Tibial nerve (tissue), 4 donors: ENCODE measurements around the gene FSTL4.

Experiments
- CTCF ChIP-seq, 5 experiments: fragments of 200-600 bp in 3 of 5; fragments of 450-650 bp in 2 of 5; sonication (generic) in 3 of 5; IDR thresholded peaks; one replicate each; pipeline ENCODE4 v1.5.1; 2016 to 2019; ENCODE audit warnings: antibody characterized with exemption in 5 of 5, mild to moderate bottlenecking in 3 of 5, moderate library complexity in 2 of 5
- EP300 ChIP-seq, 2 donors: sonication (generic); formaldehyde crosslinking; IDR thresholded peaks; one replicate each; pipeline ENCODE4 v1.6.1; 2017; ENCODE audit warnings: antibody characterized with exemption in 2 of 2, mild to moderate bottlenecking in 1 of 2
- POLR2A ChIP-seq, 2 donors: fragments of 450-650 bp; IDR thresholded peaks; one replicate each; pipeline ENCODE4 v1.6.1; 2017; ENCODE audit warnings: antibody characterized with exemption in 2 of 2, mild to moderate bottlenecking in 2 of 2, moderate library complexity in 2 of 2

GRCh38 chr5:133370036-133370831, 242.1 kb downstream of the FSTL4 start:
- TF ChIP-seq CTCF (IDR thresholded peaks at IDR 0.05) (no peak), EP300 (IDR thresholded peaks at IDR 0.05) (no peak), POLR2A (IDR thresholded peaks at IDR 0.05) (no peak)
